COLO668 (cell line): ENCODE data around the gene IRS1.

Experiments used
- DNase-seq: peaks from one replicate; lab custom pipeline; 2025; ENCODE audit not compliant: unreplicated experiment; lab: John Stamatoyannopoulos, UW

IRS1 gene

GRCh38 chr2:226693521-226693920 is 106.1 kb downstream of the IRS1 start:
- DNase-seq, result no peak

GRCh38 chr2:226692521-226693126 is 107.0 kb downstream of the IRS1 start:
- DNase-seq, result no peak

- DNase-seq, result no peak
Observed at GRCh38 chr2:226691255-226691654, 108.4 kb downstream of the IRS1 start.

DNA sequence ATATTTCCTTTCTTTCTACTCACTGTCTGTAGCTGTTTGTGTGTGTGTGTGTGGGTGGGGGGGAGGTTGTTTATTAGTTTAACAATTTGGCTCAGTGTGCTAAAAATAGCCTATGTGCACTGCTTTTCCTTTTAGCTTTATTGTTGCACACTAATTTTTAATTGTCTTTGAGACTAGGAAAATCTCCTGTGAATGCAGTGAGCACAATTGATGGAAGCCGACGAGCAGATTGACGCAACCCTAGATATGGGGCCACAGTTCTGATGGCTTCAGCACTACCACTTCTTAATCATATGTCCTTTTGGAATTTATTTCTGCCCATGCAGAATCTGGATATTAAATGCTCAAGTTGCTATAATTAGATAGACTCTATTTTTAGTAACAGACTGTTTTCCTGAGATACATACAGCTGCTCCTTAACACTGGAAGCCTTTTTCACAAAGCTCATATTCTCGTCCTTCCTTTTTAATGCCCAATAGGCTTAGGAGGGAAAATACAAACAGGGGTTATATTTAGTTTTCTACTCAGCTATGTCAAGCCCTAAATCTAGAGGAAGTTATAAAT is 109.1 kb downstream of the IRS1 start:
- no peak for DNase-seq

- no peak for DNase-seq
Observed at GRCh38 chr2:226687641-226688253, 111.9 kb downstream of the IRS1 start.

GRCh38 chr2:226684563-226684959 is 115.1 kb downstream of the IRS1 start:
- DNase-seq, result no peak

DNA sequence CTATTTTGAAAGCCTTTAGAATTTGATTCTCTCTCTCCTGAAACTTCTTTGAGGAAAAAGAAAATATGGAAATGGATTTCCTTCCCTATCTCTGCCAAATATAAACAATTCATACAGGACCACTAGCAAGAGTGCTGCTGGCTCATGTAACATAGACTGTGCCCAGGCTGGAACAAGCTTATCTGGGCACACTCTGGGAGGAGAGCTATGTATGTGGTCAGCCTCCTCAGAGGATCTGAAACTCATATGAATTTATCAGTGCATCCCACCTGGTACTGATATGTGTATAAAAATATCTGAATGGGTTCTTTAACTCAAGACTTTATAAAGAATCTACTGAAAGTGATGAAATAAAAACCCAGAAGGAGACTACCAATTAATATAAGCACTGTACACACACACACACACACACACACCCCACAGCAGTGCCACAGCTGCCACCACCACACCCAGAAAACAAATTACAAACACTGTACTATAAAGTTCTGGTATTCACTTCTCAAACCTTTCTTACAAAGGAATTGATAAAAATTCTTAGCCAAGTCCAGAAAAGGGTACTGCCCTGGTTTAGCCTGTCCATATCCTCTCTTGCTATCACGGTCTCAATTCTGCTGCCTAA is 115.6 kb downstream of the IRS1 start:
- DNase-seq, result no peak

GRCh38 chr2:226683196-226683595 is 116.4 kb downstream of the IRS1 start:
- no peak for DNase-seq
